Left lobe of liver (tissue), 2 donors: ENCODE measurements around the gene OPN5. TPM values are rescaled to one million over a fixed set of nuclear protein-coding genes. Genes with fewer than 3 reads are reported as not detected.
"Not testable (repeated sequence)": the region's sequence is repeated elsewhere in the genome, so short reads cannot be mapped to it uniquely, and the experiment has no call there.

Experiments
- ATAC-seq: fragments of 200-7000 bp; cut with Tn5 transposase; one replicate; pipeline ENCODE4 v1.9.1; 2020; ENCODE audit warnings: mild to moderate bottlenecking, moderate library complexity
- DNase-seq: peaks from one replicate; pipeline ENCODE4 v3.0.0-alpha.2; 2020; ENCODE audit warnings: low spot score
- total RNA-seq: library from RNA; stranded (reverse); gene quantifications from one replicate; pipeline ENCODE4 v1.2.1, GENCODE V29; 2021
- donor health status: DM: no; HTN: no; CAD: no; lungs with moderate emphysema.
- donor health status: DM: no; HTN: yes; CAD: no.

OPN5 gene
- total RNA-seq: not detected

- ATAC-seq: no peak
- no peak for DNase-seq
Measured at GRCh38 chr6:47781732-47782131, at the start of gene OPN5. Gene OPN5 (plus strand): TSS chr6:47782032. CDS start chr6:47782067, 35 bp downstream.

GRCh38 chr6:47733879-47734558 is 47.8 kb upstream of the OPN5 start:
- ATAC-seq (peak; percentile 66), DNase-seq (no peak)

- ATAC-seq: no peak
- no peak for DNase-seq
Measured at GRCh38 chr6:47734831-47735481, 46.9 kb upstream of the OPN5 start.

- ATAC-seq (no peak), DNase-seq (no peak)
Measured at GRCh38 chr6:47736083-47736700, 45.6 kb upstream of the OPN5 start.

GRCh38 chr6:47737406-47737805 is 44.4 kb upstream of the OPN5 start:
- DNase-seq: no peak
- ATAC-seq: no peak

- no peak for ATAC-seq
- no peak for DNase-seq
Measured at GRCh38 chr6:47740714-47741113, 41.1 kb upstream of the OPN5 start.

- DNase-seq: no peak
- no peak for ATAC-seq
Measured at GRCh38 chr6:47741807-47742206, 40.0 kb upstream of the OPN5 start.

- DNase-seq: no peak
- no peak for ATAC-seq
Measured at GRCh38 chr6:47743744-47744143, 38.1 kb upstream of the OPN5 start.

GRCh38 chr6:47745269-47745668 is 36.6 kb upstream of the OPN5 start:
- ATAC-seq, DNase-seq: not testable (repeated sequence)

GRCh38 chr6:47749757-47750156 is 32.1 kb upstream of the OPN5 start:
- DNase-seq (no peak), ATAC-seq (no peak)

- ATAC-seq (no peak), DNase-seq (no peak)
Measured at GRCh38 chr6:47752801-47753200, 29.0 kb upstream of the OPN5 start.

- DNase-seq (no peak), ATAC-seq (no peak)
Measured at GRCh38 chr6:47759364-47759763, 22.5 kb upstream of the OPN5 start.

- ATAC-seq (no peak), DNase-seq (no peak)
Measured at GRCh38 chr6:47762502-47762901, 19.3 kb upstream of the OPN5 start.

GRCh38 chr6:47766445-47766844 is 15.4 kb upstream of the OPN5 start:
- DNase-seq (no peak), ATAC-seq (no peak)

- no peak for ATAC-seq
- DNase-seq: no peak
Measured at GRCh38 chr6:47767102-47767501, 14.7 kb upstream of the OPN5 start.

- DNase-seq (no peak), ATAC-seq (no peak)
Measured at GRCh38 chr6:47769982-47770381, 11.8 kb upstream of the OPN5 start.

- ATAC-seq: no peak
- no peak for DNase-seq
Measured at GRCh38 chr6:47772359-47772758, 9.5 kb upstream of the OPN5 start.

- ATAC-seq (no peak), DNase-seq (no peak)
Measured at GRCh38 chr6:47773005-47773404, 8.8 kb upstream of the OPN5 start.

GRCh38 chr6:47780510-47781356 is 1.1 kb upstream of the OPN5 start:
- no peak for DNase-seq
- ATAC-seq: peak; percentile 99

GRCh38 chr6:47785182-47785581 is 3.4 kb downstream of the OPN5 start:
- DNase-seq: no peak
- ATAC-seq: no peak
